Suprapubic skin (tissue), 3 donors: ENCODE measurements around the gene DISC1.

ENCODE experiments used
- POLR2AphosphoS5 ChIP-seq, 3 donors: sonication (generic); formaldehyde crosslinking; IDR thresholded peaks; one replicate each; pipeline ENCODE4 v1.6.1; 2017; ENCODE audit warnings: antibody characterized with exemption in 3 of 3
- TF ChIP-seq, protein P1 (sequence below), 2 donors: fragments of 200-600 bp in 1 of 2; fragments of 450-650 bp in 1 of 2; sonication (generic) in 1 of 2; IDR thresholded peaks; one replicate each; pipeline ENCODE4 v1.5.1; 2016 to 2019; ENCODE audit warnings: antibody characterized with exemption in 2 of 2, mild to moderate bottlenecking in 1 of 2, moderate library complexity in 1 of 2

GRCh38 chr1:231896806-231897205 is 270.2 kb downstream of the DISC1 start:
- no peak for TF ChIP-seq POLR2AphosphoS5 (IDR thresholded peaks at IDR 0.05)
- TF ChIP-seq, protein P1, sequence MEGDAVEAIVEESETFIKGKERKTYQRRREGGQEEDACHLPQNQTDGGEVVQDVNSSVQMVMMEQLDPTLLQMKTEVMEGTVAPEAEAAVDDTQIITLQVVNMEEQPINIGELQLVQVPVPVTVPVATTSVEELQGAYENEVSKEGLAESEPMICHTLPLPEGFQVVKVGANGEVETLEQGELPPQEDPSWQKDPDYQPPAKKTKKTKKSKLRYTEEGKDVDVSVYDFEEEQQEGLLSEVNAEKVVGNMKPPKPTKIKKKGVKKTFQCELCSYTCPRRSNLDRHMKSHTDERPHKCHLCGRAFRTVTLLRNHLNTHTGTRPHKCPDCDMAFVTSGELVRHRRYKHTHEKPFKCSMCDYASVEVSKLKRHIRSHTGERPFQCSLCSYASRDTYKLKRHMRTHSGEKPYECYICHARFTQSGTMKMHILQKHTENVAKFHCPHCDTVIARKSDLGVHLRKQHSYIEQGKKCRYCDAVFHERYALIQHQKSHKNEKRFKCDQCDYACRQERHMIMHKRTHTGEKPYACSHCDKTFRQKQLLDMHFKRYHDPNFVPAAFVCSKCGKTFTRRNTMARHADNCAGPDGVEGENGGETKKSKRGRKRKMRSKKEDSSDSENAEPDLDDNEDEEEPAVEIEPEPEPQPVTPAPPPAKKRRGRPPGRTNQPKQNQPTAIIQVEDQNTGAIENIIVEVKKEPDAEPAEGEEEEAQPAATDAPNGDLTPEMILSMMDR (IDR thresholded peaks at IDR 0.05): no peak
